Measurements from ENCODE around the gene GDAP2.
"Not testable (repeated sequence)": the region's sequence is repeated elsewhere in the genome, so short reads cannot be mapped to it uniquely, and the experiment has no call there.

The GDAP2 gene, protein sequence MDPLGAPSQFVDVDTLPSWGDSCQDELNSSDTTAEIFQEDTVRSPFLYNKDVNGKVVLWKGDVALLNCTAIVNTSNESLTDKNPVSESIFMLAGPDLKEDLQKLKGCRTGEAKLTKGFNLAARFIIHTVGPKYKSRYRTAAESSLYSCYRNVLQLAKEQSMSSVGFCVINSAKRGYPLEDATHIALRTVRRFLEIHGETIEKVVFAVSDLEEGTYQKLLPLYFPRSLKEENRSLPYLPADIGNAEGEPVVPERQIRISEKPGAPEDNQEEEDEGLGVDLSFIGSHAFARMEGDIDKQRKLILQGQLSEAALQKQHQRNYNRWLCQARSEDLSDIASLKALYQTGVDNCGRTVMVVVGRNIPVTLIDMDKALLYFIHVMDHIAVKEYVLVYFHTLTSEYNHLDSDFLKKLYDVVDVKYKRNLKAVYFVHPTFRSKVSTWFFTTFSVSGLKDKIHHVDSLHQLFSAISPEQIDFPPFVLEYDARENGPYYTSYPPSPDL

DNA sequence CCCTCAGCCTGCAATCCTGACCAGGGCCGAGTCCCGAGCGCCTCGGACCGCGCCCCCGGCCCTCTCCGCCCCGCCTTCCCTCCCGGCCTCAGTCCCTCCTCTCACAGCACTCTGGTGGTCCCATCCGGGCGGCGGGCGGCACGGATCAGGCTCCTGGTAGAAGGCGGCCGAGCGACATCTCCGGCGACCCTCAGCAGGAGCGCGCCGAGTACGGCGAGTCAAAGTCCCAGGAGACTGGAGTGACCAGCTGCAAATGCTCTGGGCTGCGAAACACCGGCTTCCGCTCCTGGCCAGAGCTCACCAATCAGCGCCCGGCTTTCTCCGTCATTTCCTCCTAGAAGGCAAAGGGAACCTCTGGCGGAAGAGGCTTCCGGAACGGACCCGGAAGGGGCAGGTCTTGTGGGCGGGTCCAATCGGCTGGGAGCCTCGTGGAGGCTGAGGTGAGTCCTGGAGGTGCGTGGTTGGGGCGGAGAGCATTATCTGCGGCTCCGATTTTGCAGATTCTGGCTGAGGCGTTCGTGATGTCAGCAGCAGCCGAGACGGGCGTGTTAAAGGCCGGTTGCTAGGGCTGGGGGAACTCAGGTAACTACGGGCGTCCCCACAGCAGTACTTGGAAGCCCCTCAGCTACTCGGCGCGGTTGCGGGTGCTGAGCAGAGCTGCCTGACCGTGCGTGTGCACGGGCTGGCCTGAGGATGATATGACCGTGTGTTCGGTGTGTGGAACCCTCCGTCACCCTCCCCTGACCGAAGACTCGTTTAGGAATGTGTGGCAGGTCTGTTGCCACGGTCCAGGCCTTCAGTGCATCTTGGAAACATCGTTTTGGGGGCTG lies at the start of gene GDAP2, which contains the start of gene WDR3:
TSS of gene GDAP2 (minus strand) at position 279 of the 830 bp plus-strand sequence. CDS start 9,264 bp downstream, outside the sequence.
TSS of gene WDR3 (plus strand) at position 397 of the 830 bp plus-strand sequence. CDS start 3,581 bp downstream, outside the sequence.
- peak; percentile 81 for FAIRE-seq
- DNase-seq (ENCODE audit: low spot score) = peak; percentile 87

DNA sequence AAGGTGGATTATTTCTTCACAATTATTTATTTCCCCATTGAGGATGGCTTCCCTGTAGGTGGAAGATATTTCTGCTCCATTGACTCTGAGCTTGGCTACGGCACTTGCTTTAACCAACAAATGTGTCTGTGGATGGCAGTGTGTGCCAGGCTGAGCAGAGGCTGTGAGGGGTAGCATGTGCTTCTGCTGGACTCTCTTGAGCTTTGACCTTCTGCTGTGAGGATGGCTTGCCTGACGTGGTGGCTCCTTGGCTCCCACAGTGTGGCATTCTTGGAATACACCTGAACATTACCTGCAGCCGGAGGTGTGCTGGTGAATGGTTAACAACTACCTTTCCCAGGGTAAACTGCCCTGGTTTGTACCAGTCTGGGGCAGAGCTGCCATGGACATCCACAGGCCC lies 47.0 kb upstream of the GDAP2 start:
- no peak for FAIRE-seq
- DNase-seq (ENCODE audit: low spot score) = no peak

DNA sequence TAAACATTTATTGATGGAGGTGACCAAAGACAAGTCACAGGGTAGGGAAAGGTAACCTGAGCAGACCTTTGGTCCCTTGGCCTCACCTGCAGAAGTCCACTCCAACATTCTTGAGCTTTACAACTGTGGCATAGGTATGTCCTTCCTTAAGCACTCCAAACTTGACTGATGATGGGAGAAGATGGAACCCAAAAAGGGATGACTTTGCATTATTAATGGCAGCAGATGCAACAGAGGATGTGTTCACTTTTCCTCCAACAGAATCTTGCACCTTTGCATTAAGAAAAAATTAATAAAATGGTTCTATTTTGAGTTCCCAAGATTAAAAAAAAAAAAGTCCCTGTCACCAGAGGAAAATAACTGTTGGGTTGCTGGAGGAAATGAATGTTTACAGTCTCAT lies 42.4 kb upstream of the GDAP2 start:
- DNase-seq (ENCODE audit: low spot score) = no peak

DNA sequence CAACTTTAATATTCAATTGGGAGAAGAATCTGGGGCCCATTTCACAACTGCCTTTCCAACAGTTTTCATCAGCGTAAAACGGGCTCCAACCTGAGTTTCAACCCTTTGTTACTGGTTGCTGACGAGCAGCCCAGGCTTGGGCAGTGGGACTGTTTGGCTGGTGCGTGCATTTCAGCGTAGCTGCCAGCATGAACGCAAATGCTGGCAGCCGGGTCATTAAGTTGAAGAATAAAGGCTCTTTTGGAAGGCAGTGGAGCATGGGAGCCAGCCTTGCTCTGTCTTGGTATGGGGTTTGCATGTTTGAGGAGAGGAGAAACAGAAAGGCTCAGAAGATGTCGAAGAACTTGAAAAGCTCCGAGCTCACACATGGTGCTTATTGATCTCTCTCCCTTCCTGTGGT lies 40.8 kb upstream of the GDAP2 start:
- no peak for DNase-seq (ENCODE audit: low spot score)
- no peak for FAIRE-seq

More for the DNA sequence above, 42.4 kb upstream of the GDAP2 start:
- no peak for FAIRE-seq

DNA sequence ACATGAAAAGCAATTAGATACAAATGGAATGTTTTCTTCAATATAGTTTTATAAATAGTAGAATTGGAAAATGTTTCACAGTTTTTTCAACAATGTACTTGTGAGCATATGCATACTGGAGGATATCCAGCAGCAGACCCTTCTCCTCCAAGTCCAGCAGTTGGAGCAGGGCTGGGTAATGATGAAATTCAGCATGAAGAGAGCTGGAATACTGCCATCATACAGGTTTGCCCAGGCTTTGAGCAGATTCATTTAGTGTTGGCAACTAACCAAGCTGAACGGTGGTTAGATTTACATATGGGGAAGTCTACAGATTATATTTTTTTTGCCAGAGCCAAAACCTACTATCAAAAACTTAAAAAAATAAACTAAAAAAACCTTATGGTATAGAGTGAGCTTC lies 38.5 kb upstream of the GDAP2 start:
- DNase-seq (ENCODE audit: low spot score) = no peak
- no peak for FAIRE-seq

DNA sequence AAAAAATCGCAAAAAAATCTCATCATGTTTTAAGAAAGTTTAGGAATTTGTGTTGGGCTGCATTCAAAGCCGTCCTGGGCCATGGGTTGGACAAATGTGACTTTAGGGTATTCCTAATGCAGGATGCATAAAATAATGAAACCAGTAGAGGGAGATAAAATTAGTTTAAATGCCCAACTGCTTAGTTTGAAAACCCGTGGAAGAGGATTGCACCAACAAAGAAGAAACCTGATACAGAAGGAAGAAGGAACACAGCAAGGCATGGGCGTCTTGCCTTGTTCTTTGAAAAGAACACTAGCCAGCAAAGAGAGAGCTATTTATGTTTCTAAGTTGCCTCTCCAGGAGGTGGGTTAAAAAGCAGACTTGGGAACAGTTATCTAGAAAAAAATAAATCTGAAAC lies 38.1 kb upstream of the GDAP2 start:
- DNase-seq (ENCODE audit: low spot score) (no peak), FAIRE-seq (no peak)

DNA sequence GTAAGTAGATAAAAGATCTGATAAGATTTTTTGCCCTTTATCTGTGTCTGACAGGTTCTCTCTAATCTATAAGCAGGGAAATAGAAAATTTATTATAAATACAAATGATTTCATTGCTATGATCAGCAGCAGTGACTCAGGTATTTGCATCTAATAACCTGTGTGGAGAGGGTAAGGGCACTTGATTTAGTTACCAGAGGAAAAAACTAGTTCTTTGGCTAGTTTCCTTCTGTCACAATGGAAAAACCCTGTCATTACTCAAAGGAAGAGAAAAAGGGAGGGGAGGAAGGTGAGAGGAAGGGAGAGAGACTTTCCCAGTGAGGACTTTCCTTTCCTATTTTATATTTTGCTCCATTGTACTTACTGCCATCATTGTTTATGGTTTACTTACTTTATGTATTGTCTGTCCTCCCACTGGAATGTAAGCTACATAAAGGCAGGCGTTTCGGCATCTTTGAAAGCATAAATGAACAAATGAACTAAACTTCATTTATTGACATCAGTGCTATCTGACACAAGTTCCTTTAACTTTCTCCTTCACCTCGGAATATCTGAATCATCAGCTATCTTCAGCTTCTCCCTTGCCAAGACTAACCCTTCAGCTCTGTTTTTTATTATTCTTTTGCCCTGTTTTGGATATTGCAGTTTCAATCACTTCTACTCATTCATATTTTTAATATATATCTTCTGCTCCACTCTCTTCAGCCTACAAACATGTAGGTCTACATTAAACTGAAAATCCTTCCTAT lies 35.0 kb upstream of the GDAP2 start:
- no peak for DNase-seq (ENCODE audit: low spot score)
- no peak for FAIRE-seq

DNA sequence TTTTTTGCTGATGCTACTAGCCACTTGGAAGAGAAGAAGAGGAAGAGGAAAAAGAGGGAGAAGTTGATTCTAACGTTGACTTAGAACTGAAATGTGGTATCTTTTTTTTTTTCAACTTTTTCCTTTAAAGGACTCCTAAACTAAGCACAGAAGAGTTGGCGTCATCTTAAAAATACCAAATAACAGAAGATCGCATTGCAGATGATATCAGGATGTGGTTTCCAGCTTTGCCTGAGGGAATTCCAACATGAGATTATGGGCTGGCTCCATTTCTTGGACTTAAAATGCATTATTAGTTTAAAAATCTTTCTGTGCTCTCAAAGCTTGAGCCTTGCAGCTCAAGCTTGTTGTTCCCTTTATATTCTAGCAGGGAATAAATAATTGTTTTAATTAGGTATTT lies 29.9 kb upstream of the GDAP2 start:
- no peak for FAIRE-seq
- no peak for DNase-seq (ENCODE audit: low spot score)

DNA sequence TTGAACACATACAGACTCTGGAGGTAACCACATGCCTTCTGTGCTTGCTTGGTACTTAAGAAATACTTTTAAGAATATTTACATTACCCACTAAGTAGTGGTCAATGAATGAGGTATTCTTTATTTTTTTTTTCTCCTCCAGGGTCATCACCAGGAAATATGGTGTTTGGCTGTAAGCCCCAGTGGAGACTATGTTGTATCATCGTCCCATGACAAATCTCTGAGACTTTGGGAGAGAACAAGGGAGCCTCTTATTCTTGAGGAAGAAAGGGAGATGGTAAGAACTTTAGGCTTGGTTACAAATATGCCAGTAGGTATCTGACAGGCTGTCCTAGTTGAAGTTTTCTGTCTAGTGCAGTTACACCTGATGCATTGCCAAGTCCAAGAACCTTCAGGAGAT lies 23.0 kb upstream of the GDAP2 start:
- DNase-seq (ENCODE audit: low spot score) (no peak), FAIRE-seq (no peak)

DNA sequence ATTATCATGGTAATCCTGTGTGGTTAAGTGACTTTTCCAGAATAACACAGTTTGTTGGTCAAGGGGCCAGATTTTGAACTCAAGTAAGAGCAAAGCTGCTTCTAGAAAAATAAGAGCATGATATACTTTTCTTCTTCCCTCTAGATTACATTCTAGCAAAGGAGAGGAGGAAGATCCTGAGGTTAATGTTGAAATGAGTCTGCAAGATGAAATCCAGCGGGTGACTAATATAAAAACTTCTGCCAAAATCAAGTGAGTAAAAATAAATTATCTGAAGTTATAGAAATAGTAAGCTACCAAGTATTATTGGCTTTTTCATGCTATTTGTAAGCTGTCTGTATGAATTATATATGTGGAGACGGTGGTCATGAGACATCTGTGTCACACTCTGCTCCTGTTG lies 12.9 kb upstream of the GDAP2 start:
- no peak for FAIRE-seq
- DNase-seq (ENCODE audit: low spot score) = no peak

DNA sequence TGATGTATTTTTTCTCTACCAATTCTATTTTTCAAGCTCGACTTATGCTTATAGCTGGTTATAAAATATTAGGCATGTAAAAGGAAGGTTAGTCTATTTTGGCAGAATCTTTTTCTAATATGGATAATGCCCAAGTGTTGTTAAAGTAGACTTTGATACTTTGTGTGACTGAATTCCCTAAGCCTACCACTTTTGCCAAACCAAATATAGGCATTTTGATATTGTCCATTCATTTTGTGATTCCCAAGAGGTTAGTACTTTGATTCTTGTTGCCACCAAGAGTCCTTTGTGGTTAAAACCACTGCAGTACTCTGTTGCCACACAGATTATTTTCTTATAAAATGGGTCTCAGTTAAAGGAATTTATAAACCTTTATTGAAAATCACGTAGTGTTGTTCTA lies 4.3 kb upstream of the GDAP2 start:
- FAIRE-seq = no peak
- no peak for DNase-seq (ENCODE audit: low spot score)

DNA sequence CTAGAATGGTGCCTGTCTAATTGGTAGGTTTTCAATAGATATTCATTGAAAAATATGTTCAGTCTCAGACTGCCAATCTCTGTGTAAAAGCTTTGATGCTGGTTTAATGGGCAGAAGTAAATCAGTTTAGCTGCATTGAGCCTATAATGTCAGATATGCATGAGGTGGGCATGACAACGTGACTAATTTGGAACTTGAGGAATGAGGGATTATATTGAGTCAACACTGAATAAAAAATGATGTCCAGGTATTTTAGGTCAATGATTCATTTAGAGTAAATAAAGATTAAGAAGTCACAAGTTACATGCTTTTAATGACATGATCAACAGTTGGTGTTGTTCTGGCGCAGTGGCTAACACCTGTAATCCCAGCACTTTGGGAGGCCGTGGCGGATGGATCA lies 3.2 kb upstream of the GDAP2 start:
- no peak for FAIRE-seq

DNA sequence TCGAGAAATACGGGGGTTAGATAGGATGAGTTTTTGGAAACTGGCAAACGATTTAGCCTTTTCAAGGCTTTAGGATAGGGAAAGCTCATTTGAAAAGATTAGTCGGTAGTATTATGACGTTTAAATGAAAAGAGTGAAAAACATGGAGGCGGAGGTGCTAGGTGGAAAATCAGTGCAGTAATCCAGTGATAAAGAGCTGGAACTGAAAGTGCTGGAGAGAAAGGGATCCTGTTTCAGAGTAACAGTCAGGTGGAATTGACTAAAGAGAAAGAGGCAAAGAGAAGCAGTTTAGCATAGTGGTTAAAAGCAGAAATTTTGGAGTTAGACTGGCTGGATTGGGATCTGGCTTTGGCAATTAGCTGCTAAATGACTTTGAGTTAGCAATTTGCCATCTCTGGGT lies 1.1 kb upstream of the GDAP2 start:
- FAIRE-seq (no peak), DNase-seq (ENCODE audit: low spot score) (no peak)

More for the DNA sequence above, 3.2 kb upstream of the GDAP2 start:
- DNase-seq (ENCODE audit: low spot score) = no peak

DNA sequence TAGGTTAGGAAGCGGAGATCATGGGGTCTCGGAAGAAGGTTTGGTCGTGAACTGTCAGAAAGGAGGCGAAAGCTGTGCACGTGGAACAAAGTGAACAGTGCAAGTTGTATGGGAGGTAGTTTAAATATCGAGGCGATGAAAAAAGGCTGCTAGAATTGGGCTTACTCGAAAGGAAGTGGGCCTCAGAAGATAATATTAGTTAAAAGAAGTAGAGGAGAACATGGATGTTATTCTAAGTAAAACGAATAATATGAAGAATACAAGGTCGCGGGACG lies 689 bp upstream of the GDAP2 start:
- no peak for DNase-seq (ENCODE audit: low spot score)
- FAIRE-seq = no peak

DNA sequence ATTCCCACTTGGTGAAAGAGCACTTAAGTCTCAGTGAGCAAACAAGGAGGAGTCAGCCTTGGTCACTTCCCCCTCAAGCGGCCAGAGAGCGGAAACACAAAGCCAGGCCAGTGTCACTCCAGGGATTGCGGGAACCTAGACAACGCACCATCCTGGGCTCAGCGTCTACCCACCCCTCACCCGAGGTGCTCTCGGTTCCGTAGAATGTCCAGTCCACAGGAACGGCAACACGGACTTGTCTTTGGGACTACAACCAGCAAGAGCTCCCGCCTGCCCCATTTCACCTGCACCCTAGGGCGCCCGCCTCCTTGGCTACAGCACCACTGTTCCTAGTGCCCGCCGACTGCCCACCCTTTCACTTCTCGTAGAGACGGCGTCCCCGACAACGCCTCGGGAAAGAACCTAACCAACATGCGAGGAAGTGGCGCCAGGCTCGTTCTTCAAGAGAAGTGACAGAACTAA lies 509 bp downstream of the GDAP2 start:
- DNase-seq (ENCODE audit: low spot score) (peak; percentile 40), FAIRE-seq (no peak)

DNA sequence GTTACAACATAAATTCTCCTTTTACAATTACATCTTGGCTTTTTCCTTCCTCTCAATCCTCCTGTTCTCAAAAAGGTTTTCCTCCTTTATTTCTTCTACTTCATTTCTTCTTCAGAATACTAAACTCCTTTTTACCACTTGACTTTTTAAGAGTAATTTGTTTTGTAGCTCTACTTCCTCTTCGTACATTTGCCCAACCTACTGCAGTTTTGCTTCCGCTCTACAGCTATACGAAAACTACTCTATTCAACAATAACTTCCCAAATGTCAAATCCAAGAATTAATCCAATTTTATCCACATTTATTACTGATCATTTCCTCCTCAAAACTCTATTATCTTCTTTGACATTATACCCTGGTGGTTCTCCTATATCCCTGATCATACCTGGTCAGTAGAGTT lies 3.4 kb downstream of the GDAP2 start:
- FAIRE-seq = no peak

DNA sequence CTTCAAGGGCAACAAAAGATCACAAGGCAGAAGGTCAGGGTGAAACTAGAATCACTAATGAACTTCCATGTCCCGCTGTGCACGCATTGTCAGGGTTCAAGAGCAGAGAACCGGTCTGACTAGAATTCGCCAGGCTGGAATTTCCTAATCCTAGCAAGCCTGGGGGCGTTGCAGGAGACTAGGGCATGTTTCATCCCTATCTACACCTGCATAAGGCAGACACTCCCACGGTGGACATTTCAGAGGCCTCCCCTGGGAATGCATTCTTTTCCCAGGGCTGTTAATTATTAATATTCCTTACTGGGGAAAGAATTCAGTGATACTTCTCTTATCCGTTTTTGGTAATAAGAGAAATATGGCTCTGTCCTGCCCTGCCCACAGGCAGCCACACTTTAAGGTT lies 6.7 kb downstream of the GDAP2 start:
- FAIRE-seq; DNase-seq (ENCODE audit: low spot score): not testable (repeated sequence)

More for the DNA sequence above, 3.4 kb downstream of the GDAP2 start:
- DNase-seq (ENCODE audit: low spot score) = no peak

DNA sequence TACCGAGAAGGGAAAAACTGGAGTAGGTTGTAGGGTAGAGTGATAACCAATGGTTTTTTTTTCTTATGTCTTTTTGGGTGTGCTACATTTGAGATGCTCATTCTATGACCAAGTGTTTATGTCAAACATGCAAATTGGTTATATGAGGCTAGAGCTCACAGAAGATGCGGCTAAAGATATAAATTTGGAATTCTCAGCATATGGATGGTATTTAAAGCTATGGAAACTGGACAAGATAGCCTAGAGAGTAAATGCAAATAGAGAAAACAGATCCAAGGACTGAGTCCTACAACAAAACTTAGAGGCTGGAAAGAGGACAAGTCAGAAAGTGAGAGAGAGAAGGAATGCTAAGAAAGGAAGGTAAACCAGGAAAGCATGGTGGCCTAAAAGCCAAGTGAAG lies 7.4 kb downstream of the GDAP2 start:
- DNase-seq (ENCODE audit: low spot score) (no peak), FAIRE-seq (no peak)

DNA sequence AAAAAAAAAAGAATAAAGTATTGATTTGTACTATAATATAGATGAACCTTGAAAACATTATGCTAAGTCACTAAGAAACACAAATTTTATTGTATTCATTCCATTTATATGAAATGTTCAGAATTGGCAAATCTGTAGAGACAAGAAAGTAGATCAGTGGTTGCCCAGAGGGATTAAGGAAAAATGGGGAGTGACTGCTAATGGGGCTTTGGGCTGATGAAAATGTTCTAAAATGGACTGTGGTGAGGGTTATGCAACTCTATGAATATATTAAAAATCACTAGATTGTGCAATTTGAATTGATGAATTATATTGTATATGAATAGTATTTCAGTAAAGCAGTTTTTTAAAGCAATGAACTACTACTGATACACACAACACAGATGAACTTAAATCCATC lies 10.0 kb downstream of the GDAP2 start:
- FAIRE-seq (no peak), DNase-seq (ENCODE audit: low spot score) (no peak)

DNA sequence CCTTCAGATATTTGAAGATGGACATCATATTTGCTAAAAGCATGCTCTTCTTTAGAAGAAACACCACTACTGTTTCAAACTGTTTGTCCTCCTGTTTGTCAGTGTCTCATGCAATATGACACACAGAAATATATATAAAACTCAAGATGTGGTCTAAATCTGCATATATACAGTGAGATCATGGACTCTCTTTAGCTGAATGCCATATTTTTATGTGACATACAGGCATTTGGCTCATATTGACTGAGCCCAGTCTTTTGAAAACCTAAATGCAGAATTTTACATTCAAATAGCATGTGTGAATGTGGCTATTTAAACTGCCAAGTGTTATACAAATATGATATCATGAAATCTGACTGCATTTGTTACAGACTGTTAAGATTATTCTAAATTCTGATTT lies 18.4 kb downstream of the GDAP2 start:
- FAIRE-seq (no peak), DNase-seq (ENCODE audit: low spot score) (no peak)

DNA sequence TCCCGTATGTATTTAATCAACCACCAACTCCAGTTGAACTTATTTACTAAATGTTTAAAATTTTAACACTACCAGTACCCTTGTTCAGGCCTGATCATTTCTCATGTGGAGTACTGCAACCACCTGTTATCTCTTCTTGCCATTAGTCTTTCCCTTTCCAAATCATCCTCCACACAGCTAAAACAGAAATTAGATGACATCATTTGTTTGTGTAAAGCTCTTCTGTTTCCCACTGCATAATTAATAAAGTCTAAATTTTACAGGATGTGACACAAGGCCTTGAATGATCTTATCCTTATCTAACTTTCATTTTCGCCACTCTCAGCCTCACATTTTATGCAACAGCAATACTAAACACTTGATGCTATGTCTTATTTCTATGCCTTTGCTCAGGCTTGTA lies 24.4 kb downstream of the GDAP2 start:
- no peak for FAIRE-seq
- DNase-seq (ENCODE audit: low spot score) = no peak

DNA sequence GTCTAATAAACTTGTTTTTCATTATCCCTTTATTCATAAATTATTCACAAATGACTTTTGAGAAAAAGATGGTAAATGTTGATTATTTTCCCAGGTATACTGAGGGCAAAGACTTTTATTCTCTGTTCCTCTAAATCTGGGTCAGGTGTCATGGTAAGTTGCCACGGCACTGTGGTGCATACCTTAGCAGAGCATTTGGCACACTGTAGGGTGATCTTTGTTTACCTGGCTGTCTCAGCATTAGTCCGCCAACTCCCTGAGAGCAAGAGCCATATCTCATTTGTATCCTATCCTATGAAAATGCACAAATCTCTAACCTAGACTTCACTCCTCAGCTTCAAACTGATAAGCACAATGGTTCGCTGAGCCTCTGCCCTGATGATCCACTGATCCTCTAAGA lies 24.9 kb downstream of the GDAP2 start:
- no peak for DNase-seq (ENCODE audit: low spot score)
- no peak for FAIRE-seq

Data from RCC 7860 (cell line).